ENCODE results near the gene MB.

MB gene

DNA sequence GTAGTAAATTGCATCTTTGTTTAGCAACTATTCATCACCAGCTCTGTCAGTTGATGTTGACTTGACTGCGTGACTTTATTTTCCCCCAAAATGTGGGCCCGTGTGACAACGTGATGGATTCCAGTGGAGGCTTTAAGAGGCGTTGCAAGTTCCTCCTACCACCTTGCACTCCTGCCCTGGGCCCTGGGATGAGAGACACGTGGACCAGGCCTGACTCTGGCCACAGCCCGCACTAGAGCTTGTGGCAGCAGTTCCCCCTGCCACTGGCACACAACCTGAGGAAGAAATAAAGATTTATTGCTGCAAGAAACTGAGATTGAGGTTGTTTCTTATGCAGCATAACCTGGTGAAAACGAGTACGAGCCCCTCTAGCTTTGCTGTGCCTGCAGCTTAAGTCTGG is 44.6 kb downstream of the MB start:
- no peak for DNase-seq (ENCODE audit: low read depth)

DNA sequence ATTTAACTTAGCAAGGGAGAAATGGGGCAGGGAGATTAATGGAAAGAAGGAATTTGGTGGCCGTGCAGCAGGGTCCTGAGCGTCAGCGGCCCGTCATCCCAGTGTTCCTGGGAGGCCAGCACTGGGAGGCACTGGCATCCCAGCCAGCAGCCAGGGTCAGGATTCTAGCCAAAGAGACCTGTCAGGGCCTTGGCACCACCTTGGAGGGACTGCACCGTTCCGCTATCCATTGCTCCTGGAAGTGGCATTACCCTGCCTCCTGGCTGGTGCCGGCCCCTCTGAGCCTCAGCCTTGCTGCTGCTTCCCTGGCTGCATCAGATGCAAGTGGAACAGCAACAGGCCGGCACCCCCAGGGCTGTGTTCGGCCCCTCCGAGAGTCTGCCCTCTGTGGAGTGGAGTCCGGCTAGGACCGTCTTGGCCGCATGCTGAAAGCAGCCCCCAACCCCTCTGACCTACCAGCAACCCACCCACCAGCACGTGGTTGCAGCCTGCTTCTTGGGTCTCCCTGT is 46.4 kb downstream of the MB start:
- DNase-seq (ENCODE audit: low read depth) = no peak

DNA sequence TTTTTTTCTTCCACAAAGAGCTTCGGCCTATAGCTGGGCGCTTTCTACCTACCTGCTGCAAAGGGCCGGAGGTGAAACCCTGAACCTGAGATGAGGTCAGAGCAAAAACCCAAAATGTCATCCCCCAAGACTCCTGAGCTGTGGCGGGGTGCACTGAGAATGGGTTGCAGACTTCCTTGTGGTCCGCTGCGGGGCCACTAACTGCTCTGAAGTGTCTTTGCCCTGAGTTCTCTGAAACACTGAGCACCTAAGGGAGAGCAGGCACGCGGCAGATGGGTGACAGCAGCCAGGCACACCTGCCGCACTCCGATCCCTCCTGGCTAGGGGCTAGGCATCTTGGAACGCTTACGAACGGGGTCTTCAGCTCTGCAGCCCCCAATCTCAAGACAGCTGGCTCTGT is 47.2 kb downstream of the MB start:
- DNase-seq (ENCODE audit: low read depth) = no peak

DNA sequence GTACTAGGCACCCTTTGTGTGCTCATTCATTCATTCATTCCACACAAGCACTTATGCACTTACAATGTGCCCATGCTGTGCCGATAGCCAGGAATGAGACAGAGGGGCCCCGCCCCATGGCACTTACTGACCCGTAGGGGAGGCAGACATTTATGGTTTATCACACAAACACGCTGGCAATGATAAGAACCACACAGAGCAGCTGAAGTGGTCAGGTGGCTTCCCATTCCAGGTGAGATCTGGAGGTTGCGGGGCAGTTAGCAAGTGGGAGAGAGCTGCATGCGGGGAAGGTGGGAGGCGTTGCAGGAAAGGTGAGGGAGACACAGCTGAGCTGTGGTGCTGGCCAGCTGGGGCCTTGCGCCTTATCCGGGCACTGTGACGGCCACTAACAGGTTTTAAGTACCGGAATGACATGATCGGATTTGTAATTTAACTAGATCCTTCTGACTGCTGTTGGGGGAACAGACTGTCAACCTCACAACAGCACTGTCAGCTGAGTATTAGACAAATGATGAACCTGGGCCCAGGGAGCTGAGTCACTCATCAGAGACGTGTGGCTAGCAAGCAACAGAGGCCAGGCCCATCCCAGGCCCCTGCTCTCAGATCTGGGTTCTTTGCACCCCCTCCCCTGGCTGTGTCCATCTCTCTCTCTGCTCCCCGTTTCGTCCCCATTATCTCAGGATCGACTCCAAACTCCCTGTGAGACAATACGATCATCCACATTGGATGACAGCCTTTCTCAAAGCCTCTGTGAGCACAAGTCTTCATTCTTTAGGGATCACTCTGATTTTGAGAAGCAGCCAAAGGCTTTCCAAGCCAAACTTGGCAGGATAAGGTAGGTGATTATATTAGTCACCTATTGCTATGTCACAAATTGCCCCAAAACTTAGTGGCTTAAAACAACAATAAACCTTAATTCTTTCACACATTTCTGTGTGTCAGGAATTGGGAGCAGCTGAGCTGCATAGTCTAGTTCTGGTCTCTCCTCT is 48.1 kb downstream of the MB start:
- DNase-seq (ENCODE audit: low read depth) = no peak

DNA sequence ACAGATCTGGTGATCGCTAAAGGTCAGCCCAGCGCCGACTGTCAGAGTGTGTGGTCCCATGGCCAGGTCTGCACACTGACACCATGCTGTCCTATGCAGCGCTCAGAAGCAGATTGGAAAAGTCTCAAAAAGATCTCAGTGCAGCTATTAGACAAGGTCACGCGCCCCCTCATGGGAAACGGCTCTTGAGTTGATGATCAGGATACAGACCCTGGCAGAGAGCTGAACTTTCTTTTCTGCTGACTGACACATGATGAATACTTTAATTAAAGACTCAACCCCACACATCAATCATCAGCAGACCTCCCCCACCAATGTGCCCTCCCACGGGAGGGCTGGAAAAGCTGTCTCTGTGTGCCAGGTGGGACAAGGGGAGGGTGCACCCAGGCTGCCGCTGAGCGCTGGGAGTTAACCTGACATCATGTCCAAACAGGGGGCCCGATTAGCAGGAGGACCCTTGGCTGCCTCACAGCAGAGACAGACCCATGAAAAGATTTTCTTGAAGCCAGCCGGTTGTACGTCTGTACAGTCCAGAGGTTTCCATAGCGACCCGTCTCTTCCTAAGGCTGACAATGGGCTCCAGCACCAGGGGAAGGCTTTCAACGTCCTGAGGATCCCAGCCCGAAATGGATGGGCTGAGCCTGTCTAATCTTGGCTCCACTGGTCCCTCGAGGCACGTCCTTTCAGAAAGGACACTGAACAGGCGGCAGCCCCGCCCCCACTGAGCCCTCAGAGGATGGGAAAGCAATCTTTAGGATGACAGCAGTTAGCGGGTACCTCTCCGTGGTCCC is 49.6 kb downstream of the MB start:
- DNase-seq (ENCODE audit: low read depth) = no peak

DNA sequence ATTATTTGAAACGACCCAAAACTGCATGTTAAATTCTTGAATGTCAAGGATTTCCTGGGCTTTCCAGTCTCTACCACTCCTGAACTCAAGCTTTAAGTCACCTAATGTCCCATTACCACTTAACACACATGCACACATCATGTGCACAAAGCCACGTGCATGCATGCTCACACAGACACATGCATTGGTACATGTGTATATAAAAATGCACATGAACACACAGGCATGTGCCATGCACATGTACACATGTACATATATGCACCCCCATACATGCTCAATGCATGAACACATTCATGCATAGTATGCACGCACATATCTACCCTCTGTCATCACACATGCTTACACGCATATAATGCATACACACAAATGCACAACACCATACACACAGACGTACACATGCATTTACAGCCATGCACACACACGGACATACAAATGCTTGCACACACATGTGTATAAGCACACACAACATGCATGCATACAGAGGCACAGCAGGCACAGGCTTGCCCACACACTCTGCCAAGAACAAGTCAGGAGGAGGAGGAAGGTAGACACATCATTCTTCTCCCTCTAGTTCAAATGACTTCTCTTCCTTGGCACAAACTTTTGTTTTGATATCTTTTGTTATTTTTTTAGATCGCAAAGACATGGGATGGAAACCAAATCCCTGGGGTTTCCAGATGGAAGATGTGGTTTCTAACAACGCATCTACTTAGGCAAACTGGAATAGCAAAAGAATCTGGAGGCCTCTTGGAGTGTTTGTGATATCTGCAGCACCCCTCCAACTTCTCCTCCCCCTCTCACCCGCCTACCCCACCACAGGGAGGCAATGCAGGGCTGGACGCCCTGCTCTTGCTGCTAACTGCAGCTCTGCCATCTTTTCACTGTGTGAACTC is 51.9 kb downstream of the MB start:
- DNase-seq (ENCODE audit: low read depth) = no peak

DNA sequence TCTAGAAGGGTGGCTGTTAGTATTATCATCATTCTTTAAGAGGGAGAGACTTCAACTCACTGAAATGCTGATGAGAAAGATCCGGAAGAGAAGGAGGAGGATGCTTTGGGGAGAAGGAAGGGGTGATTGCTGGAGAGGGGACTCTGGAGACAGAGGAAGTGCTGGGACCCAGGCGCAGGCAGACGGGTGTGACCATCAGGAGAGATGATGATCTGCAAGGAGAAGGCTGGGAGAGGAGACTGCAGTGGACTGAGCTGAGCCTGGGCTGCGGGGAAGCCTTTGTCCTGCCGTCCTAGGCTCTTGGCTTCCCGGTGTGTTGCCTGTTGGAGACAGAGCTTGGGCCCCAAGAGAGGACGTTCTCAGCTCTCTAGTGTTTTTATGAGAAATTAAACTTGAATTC is 53.9 kb downstream of the MB start:
- DNase-seq (ENCODE audit: low read depth) = no peak

DNA sequence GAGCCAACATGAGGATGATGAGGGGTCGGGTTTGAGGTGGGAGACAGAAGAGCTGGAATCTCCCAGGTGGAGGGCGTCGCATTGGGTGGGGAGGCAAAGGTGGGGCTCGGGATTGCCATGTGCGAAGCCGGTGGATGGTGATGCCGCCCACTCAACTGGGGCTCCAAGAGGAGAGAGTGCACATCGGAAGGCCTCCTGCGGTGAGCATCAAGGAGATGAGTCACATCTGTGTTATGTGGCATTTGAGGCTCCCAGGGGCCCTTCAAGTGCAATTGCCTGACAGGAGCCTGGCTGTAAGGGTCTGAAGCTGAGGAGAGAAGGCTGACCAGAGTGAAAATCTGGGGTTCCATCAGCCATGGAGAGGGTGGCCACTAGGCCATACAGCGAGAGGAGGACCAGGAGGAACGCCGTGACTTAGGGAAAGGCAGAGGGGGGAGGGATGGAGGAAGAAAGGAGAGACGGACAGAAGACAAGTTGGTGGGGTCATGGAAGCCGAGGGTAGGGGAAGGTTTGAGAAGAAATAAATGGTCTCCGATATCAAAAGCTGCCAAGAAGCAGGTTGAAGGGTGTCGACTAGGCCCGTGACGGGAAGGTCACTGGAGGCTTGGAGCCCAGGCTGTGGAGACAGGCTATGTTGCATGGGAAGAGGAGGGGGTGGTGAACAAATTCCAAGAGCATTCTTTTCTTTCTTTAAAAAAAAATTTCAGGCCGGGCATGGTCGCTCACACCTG is 55.2 kb downstream of the MB start:
- no peak for DNase-seq (ENCODE audit: low read depth)

DNA sequence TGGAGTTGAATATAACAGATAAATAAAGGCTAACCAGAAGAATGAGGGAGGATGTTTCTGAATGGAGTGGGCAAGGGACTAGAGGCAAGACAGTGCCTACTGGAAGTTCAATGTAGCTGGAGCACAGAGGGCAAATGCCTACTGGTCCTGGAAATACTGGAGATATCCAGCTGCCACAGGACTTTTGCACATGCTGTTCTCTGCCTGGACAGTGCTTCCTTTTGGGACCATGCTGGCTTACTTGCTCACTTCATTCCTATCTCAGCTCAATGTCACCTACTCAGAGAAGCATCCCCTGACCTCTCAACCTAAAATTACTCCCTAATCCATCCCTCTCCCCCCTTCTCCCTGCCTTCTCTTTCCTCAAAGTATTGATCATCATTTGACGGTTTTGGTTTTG is 56.3 kb downstream of the MB start:
- no peak for DNase-seq (ENCODE audit: low read depth)

DNA sequence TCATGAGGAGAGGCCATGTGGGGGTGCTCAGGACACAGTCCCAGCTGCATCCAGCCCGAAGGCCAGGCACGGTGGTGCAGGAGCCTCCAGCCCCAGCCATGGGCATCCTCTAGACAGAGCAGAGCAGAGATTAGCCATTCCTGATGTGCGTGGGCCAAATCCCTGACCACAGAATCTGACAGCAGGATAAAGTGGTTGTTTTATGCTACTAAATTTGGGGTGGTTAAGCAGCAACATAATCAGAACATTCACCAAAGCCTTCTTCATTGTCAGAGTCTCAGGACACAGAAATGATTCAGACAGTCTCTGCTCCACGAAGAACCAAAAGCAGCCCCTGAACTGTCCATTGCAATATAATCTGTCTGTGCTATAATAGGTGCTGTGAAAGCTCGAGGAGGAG is 56.8 kb downstream of the MB start:
- DNase-seq (ENCODE audit: low read depth) = no peak

DNA sequence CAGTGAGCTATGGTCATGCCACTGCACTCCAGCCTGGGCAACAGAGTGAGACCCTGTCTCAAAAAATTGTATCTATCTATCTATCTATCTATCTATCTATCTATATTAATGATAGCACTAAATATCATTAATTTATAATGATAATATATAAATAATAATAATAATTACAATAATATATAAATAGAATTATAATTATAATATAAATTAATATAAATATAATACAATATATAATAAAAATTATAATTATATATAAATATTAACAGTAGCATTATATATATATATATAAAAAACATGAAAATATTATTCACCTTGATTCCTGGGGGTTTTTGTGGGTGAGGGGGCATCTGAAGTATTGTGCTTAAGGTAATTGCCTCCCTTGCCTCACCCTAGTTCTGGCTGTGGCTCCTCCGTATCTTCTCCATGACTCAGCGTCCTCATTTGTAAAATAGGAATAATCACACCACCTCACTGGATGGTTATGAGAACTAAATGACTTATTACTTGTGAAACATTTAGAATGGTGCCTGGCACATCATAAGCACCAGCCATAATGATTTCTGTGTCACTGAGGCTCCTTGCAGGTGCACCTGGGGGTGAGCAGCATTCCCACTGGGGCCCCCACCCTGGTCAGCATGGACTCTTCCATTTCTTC is 57.6 kb downstream of the MB start:
- no peak for DNase-seq (ENCODE audit: low read depth)

DNA sequence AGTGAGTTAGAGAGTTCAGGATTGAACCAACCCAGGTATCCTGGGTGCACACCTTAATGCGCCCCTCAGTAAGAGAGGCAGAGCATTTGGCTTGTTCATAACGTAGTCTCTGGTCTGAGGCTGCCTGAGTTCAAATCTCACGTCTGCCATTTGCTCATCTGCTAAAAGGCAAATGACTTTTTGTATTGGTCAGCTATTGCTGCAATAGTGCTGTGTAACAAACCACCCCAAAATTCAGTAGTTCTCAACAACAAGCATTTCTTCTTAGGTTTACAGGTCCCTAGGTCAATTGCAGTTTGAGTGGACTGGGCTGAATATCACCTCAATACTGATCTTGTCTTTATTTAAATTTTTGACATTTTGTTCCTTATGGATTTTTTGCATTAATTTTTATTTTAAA is 58.4 kb downstream of the MB start:
- no peak for DNase-seq (ENCODE audit: low read depth)

DNA sequence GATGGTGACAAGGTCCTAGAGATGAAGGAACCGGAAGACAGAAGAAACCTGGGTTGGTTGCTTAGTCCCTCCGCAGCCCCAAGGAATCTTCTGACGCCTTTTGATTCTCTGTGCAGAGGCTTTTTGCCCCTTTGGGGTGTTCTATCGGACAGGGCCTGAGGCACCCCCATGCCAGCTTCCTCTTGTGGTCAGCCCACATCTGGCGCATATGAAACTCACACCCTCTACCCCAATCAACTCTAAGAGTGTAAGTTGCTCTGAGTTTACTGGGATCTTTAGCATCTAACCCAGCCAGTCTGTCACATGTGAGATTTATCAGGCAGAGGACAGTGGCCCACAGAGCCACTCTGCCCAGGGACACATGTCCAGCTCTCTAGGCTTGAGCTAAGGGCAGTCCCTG is 59.1 kb downstream of the MB start:
- DNase-seq (ENCODE audit: low read depth) = no peak
